PC-9 (cell line): ENCODE measurements around the gene ATP11B. TPM values are rescaled to one million over a fixed set of nuclear protein-coding genes. Genes with fewer than 3 reads are reported as not detected.

Source experiments
- BruUV-seq: library from RNA; stranded (reverse); fragments of 400-500 nt; replicated peaks from 2 replicates; lab custom pipeline; 2021; lab: Mats Ljungman, UMichigan
- CTCF ChIA-PET: fragments of 300-600 bp; sonication (Branson Sonifier 250); formaldehyde crosslinking; loops from one replicate; lab custom pipeline; 2022; ENCODE audit warnings: antibody characterized with exemption; lab: Charles Lee
- POLR2A ChIA-PET: fragments of 300-600 bp; sonication (Branson Sonifier 250); formaldehyde crosslinking; loops from one replicate; lab custom pipeline; 2022; ENCODE audit warnings: antibody characterized with exemption; ENCODE audit not compliant: unreplicated experiment; lab: Charles Lee
- DNase-seq, 2 experiments: peaks; one replicate each; pipeline versions ENCODE4 v3.0.0 to v3.0.0-alpha.2; 2015 to 2022; ENCODE audit warnings: mixed read lengths in 1 of 2
- H2AFZ ChIP-seq: fragments of 200-600 bp; sonication (generic); 2 replicates; pipeline ENCODE4 v1.8.1; 2017; ENCODE audit warnings: antibody characterized with exemption
- H3F3A ChIP-seq: fragments of 200-600 bp; sonication (generic); 2 replicates; pipeline ENCODE4 v1.8.1; 2017; ENCODE audit warnings: antibody characterized with exemption, mild to moderate bottlenecking, low read depth; ENCODE audit not compliant: insufficient read depth
- H3K27ac ChIP-seq: fragments of 200-600 bp; sonication (generic); 2 replicates; pipeline ENCODE4 v1.6.1; 2016; ENCODE audit warnings: mixed run types
- H3K27me3 ChIP-seq: fragments of 200-600 bp; sonication (generic); 2 replicates; pipeline ENCODE4 v1.6.1; 2016; ENCODE audit warnings: low read depth, mixed run types; ENCODE audit not compliant: insufficient read depth
- H3K36me3 ChIP-seq: fragments of 200-600 bp; sonication (generic); 2 replicates; pipeline ENCODE4 v1.6.1; 2016; ENCODE audit warnings: low read depth, mixed run types
- H3K4me1 ChIP-seq: fragments of 200-600 bp; sonication (generic); replicated peaks from 2 replicates; pipeline ENCODE4 v1.6.1; 2016; ENCODE audit warnings: mixed run types; ENCODE audit not compliant: insufficient read depth
- H3K4me2 ChIP-seq: fragments of 200-600 bp; sonication (generic); 2 replicates; pipeline ENCODE4 v1.6.1; 2017; ENCODE audit warnings: mixed run types
- H3K4me3 ChIP-seq: fragments of 200-600 bp; sonication (generic); 2 replicates; pipeline ENCODE4 v1.6.1; 2016; ENCODE audit warnings: mixed run types
- H3K79me2 ChIP-seq: fragments of 200-600 bp; sonication (generic); 2 replicates; pipeline ENCODE4 v1.6.1; 2017; ENCODE audit warnings: low read depth, mixed run types
- H3K9me2 ChIP-seq: fragments of 200-600 bp; sonication (generic); 2 replicates; pipeline ENCODE4 v1.8.1; 2017; ENCODE audit warnings: mild to moderate bottlenecking; ENCODE audit not compliant: insufficient read depth
- H3K9me3 ChIP-seq: fragments of 200-600 bp; sonication (generic); 2 replicates; pipeline ENCODE4 v1.8.1; 2016; ENCODE audit warnings: low read depth; ENCODE audit not compliant: insufficient read depth
- H4K20me1 ChIP-seq: fragments of 200-600 bp; sonication (generic); 2 replicates; pipeline ENCODE4 v1.8.1; 2017; ENCODE audit not compliant: insufficient read depth
- EZH2 ChIP-seq: fragments of 200-600 bp; sonication (generic); IDR thresholded peaks from 2 replicates; pipeline ENCODE4 v1.8.0; 2017; ENCODE audit warnings: antibody characterized with exemption, low read depth
- intact Hi-C: fragments of 100-400 bp; cut with micrococcal nuclease; formaldehyde crosslinking; loops from one replicate; pipeline ENCODE4 v1.10.0; 2022; ENCODE audit not compliant: unreplicated experiment
- total RNA-seq: library from RNA; stranded (reverse); gene quantifications from 2 replicates; pipeline ENCODE4 v1.2.3, GENCODE V29; 2021
- TF ChIP-seq, protein P1 (sequence below): fragments of 200-600 bp; sonication (generic); conservative IDR thresholded peaks from 2 replicates; pipeline ENCODE4 v1.6.1; 2017; ENCODE audit warnings: mixed run types, antibody characterized with exemption, mild to moderate bottlenecking, moderate library complexity

Gene ATP11B
- total RNA-seq, 1 experiment from 2014 or later = 66.5 TPM

- ChIA-PET CTCF (no interaction called here), POLR2A (no interaction called here)
- BruUV-seq = no TSS peak
- TF ChIP-seq, protein P1, sequence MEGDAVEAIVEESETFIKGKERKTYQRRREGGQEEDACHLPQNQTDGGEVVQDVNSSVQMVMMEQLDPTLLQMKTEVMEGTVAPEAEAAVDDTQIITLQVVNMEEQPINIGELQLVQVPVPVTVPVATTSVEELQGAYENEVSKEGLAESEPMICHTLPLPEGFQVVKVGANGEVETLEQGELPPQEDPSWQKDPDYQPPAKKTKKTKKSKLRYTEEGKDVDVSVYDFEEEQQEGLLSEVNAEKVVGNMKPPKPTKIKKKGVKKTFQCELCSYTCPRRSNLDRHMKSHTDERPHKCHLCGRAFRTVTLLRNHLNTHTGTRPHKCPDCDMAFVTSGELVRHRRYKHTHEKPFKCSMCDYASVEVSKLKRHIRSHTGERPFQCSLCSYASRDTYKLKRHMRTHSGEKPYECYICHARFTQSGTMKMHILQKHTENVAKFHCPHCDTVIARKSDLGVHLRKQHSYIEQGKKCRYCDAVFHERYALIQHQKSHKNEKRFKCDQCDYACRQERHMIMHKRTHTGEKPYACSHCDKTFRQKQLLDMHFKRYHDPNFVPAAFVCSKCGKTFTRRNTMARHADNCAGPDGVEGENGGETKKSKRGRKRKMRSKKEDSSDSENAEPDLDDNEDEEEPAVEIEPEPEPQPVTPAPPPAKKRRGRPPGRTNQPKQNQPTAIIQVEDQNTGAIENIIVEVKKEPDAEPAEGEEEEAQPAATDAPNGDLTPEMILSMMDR = no peak
- no peak for TF ChIP-seq EZH2
- H2AFZ ChIP-seq = no peak overlapping the region
- H3K4me3 ChIP-seq = no peak overlapping the region
- H3K79me2 ChIP-seq = no peaks in the 10 kb centered on the region
- DNase-seq = no peak
- H3K9me2 ChIP-seq = no peaks in the 10 kb centered on the region
- no peaks in the 10 kb centered on the region for H3K4me1 ChIP-seq
- H3K4me2 ChIP-seq = no peak overlapping the region
- no peaks in the 10 kb centered on the region for H3K27me3 ChIP-seq
- no peaks in the 10 kb centered on the region for H4K20me1 ChIP-seq
- H3K27ac ChIP-seq = no peak overlapping the region
- intact Hi-C loops = no loop called here
- H3K9me3 ChIP-seq = no peaks in the 10 kb centered on the region
- peaks cover 15% of the 10 kb centered on the region; the same call in 1 of the 2 replicates for H3K36me3 ChIP-seq
- H3F3A ChIP-seq = peaks cover 11% of the 10 kb centered on the region
Measured at GRCh38 chr3:182910936-182911781, 117.9 kb downstream of the ATP11B start.

GRCh38 chr3:182911782-182912111 is 118.4 kb downstream of the ATP11B start:
- peaks cover 15% of the 10 kb centered on the region; the same call in 1 of the 2 replicates for H3K36me3 ChIP-seq

GRCh38 chr3:182912474-182912873 is 119.2 kb downstream of the ATP11B start:
- intact Hi-C loops = no loop called here
- DNase-seq = no peak
- no peaks in the 10 kb centered on the region for H3K4me1 ChIP-seq
- H3F3A ChIP-seq = peaks cover 11% of the 10 kb centered on the region
- no peak overlapping the region for H3K4me2 ChIP-seq
- BruUV-seq = no TSS peak
- TF ChIP-seq EZH2 = no peak
- TF ChIP-seq, protein P1 = no peak
- H3K9me3 ChIP-seq = no peaks in the 10 kb centered on the region
- no peak overlapping the region for H3K27ac ChIP-seq
- no peak overlapping the region for H3K4me3 ChIP-seq
- no peaks in the 10 kb centered on the region for H4K20me1 ChIP-seq
- H3K36me3 ChIP-seq = peaks cover 15% of the 10 kb centered on the region; the same call in 1 of the 2 replicates
- no peaks in the 10 kb centered on the region for H3K79me2 ChIP-seq
- no peaks in the 10 kb centered on the region for H3K27me3 ChIP-seq
- no peak overlapping the region for H2AFZ ChIP-seq
- ChIA-PET CTCF (no interaction called here), POLR2A (no interaction called here)
- H3K9me2 ChIP-seq = no peaks in the 10 kb centered on the region

More at GRCh38 chr3:182911782-182912111, 118.4 kb downstream of the ATP11B start:
- Histone ChIP-seq H3K4me3 (no peak overlapping the region), H2AFZ (no peak overlapping the region), H3F3A (peaks cover 11% of the 10 kb centered on the region), H3K4me1 (no peaks in the 10 kb centered on the region), H4K20me1 (no peaks in the 10 kb centered on the region), H3K4me2 (no peak overlapping the region), H3K27ac (no peak overlapping the region), H3K27me3 (no peaks in the 10 kb centered on the region), H3K9me2 (no peaks in the 10 kb centered on the region), H3K79me2 (no peaks in the 10 kb centered on the region), H3K9me3 (no peaks in the 10 kb centered on the region)
- TF ChIP-seq, protein P1 = no peak
- TF ChIP-seq EZH2 = no peak
- no peak for DNase-seq
- CTCF ChIA-PET = no interaction called here
- no TSS peak for BruUV-seq
- POLR2A ChIA-PET = no interaction called here
- intact Hi-C loops = no loop called here
